Measurements from ENCODE around the gene TRAK2. TPM values are rescaled to one million over a fixed set of nuclear protein-coding genes. Genes with fewer than 3 reads are reported as not detected.

The TRAK2 gene
- total and polyA plus RNA-seq, 2 of the 8 experiments (the other 6 are each of a cell fraction or from before 2014, with no cell fraction given), result 4.5 to 15.7 TPM

- 90% methylated on average over 3 of the region's 3 CpGs; no CpG with 5 or more reads in 1 of the 2 experiments for WGBS, 2 experiments (ENCODE audit: extremely low coverage in 1 of 2, insufficient coverage in 1 of 2, insufficient read length in 1 of 2, insufficient replicate concordance in 2 of 2, low coverage in 1 of 2, low lambda C conversion rate in 2 of 2, missing lambda C conversion rate in 1 of 2)
- TF ChIP-seq CHD1 (IDR thresholded peaks at IDR 0.05; ENCODE audit: low read depth, low read length) (no peak), CTBP2 (IDR thresholded peaks at IDR 0.05; ENCODE audit: borderline replicate concordance, insufficient read depth, insufficient read length, low read length) (no peak), FOSL1 (IDR thresholded peaks at IDR 0.05; ENCODE audit: insufficient read depth, low read depth, low read length) (no peak)
- no peak for DNase-seq (ENCODE audit: low read depth in 1 of 2, low spot score in 2 of 2)
Measured at GRCh38 chr2:201327678-201328077, 123.6 kb downstream of the TRAK2 start.

More at GRCh38 chr2:201327678-201328077, 123.6 kb downstream of the TRAK2 start:
- H3K79me1 ChIP-seq (ENCODE audit: low read depth, low read length), result no peaks in the 10 kb centered on the region
- POLR2A ChIA-PET (ENCODE audit: partially characterized antibody), result no interaction called here
- H3K36me3 ChIP-seq (ENCODE audit: control insufficient read depth in 2 of 4, insufficient read depth in 4 of 4, low read length in 3 of 4), result no peaks in the 10 kb centered on the region
- H3K4me2 ChIP-seq (ENCODE audit: insufficient read depth in 1 of 2, low read depth in 2 of 2, low read length in 2 of 2), result no peak overlapping the region
- no peaks in the 10 kb centered on the region for H3K4me1 ChIP-seq (replicated peaks in 1 of 4; ENCODE audit: control insufficient read depth in 3 of 4, insufficient read depth in 4 of 4, low read length in 3 of 4)
- H3K79me2 ChIP-seq (ENCODE audit: control insufficient read depth in 1 of 2, insufficient read depth in 2 of 2, low read length in 2 of 2), result no peaks in the 10 kb centered on the region
- FAIRE-seq, result no peak
- no peak overlapping the region for H3K4me3 ChIP-seq (ENCODE audit: extremely low read depth in 1 of 4, insufficient read depth in 2 of 4, low read depth in 3 of 4, low read length in 4 of 4)
- H3K27ac ChIP-seq (ENCODE audit: low read depth, low read length), result no peak overlapping the region
- no peak overlapping the region for H2BK12ac ChIP-seq (ENCODE audit: low read depth, low read length)
- H4K91ac ChIP-seq (replicated peaks; ENCODE audit: insufficient read length, low read length), result no peak overlapping the region
- no peak overlapping the region for H4K5ac ChIP-seq (ENCODE audit: insufficient read length, low read depth, low read length)
- H3K14ac ChIP-seq (ENCODE audit: insufficient read length), result no peak overlapping the region
- H3K18ac ChIP-seq (ENCODE audit: extremely low read depth, low read length), result no peak overlapping the region
- no peak overlapping the region for H2AFZ ChIP-seq (ENCODE audit: low read length)
- no peak overlapping the region for H2BK5ac ChIP-seq (ENCODE audit: low read depth, low read length)
- no peaks in the 10 kb centered on the region for H4K20me1 ChIP-seq (replicated peaks in 1 of 2; ENCODE audit: control insufficient read depth in 1 of 2, insufficient read depth in 2 of 2, low read length in 2 of 2)
- H3K23ac ChIP-seq (ENCODE audit: insufficient read length), result no peak overlapping the region
- no peak overlapping the region for H3K9ac ChIP-seq (replicated peaks in 1 of 4; ENCODE audit: extremely low read depth in 1 of 4, low read depth in 3 of 4, low read length in 3 of 4)
- H3K27me3 ChIP-seq (replicated peaks in 1 of 4; ENCODE audit: control insufficient read depth in 3 of 4, extremely low read depth in 1 of 4, insufficient read depth in 3 of 4, low read length in 3 of 4), result no peaks in the 10 kb centered on the region
- H3K23me2 ChIP-seq (ENCODE audit: low read depth, low read length), result no peaks in the 10 kb centered on the region
- CTCF ChIA-PET (ENCODE audit: partially characterized antibody), result interaction anchor here (0.6 to 1.6 kb wide), 3 partner anchors 16 to 393 kb away, joined by 3 to 5 read pairs (median 3); no protein-coding TSS in a partner anchor
- no peak overlapping the region for H4K8ac ChIP-seq (ENCODE audit: extremely low read depth, insufficient read depth, low read length)
- H3K9me3 ChIP-seq (ENCODE audit: insufficient read depth in 2 of 2, low read depth in 1 of 2, low read length in 1 of 2), result no peaks in the 10 kb centered on the region
- no peak overlapping the region for H2AK5ac ChIP-seq (ENCODE audit: low read depth, low read length)
- H2BK15ac ChIP-seq (ENCODE audit: low read length), result no peak overlapping the region
- no peak overlapping the region for H2BK120ac ChIP-seq (replicated peaks; ENCODE audit: low read depth, low read length)
- H2BK20ac ChIP-seq (ENCODE audit: low read length), result no peak overlapping the region
- no peak overlapping the region for H3K56ac ChIP-seq (replicated peaks; ENCODE audit: insufficient read length, low read depth, low read length)
- H3K4ac ChIP-seq (replicated peaks; ENCODE audit: insufficient read length, low read depth, low read length), result no peak overlapping the region

Small RNA genes within 50 kb of the gene (small RNA-seq; reads per million reads assigned to genes)
- not detected for gene RF00019 (ENCODE audit: insufficient read depth)

Other genes starting within 250 kb of the TRAK2 start
- gene CASP8, start 190.9 kb downstream of the TRAK2 start, total RNA-seq (2021; fragmentation: NEBNext Ultra II Directional; extraction: Animal tissue kit (Norgen Biotek cat#: 25700)), result 3.6 and 3.7 TPM in 2 replicates
- gene CASP8, start 190.9 kb downstream of the TRAK2 start, polyA plus RNA-seq (2011; rRNA removed), result 2.3 and 2.8 TPM in 2 replicates
- gene FLACC1, start 94.1 kb downstream of the TRAK2 start, total RNA-seq (2021; fragmentation: NEBNext Ultra II Directional; extraction: Animal tissue kit (Norgen Biotek cat#: 25700)), result 0.58 and 0.80 TPM in 2 replicates
- not detected in 2 replicates for gene FLACC1, start 94.1 kb downstream of the TRAK2 start, polyA plus RNA-seq (2011; rRNA removed)
- gene STRADB, start 282 bp upstream of the TRAK2 start, total RNA-seq (2021; fragmentation: NEBNext Ultra II Directional; extraction: Animal tissue kit (Norgen Biotek cat#: 25700)), result 34.9 and 37.4 TPM in 2 replicates
- gene STRADB, start 282 bp upstream of the TRAK2 start, polyA plus RNA-seq (2011; rRNA removed), result 11.3 and 20.9 TPM in 2 replicates
- gene TMEM237, start 192.0 kb upstream of the TRAK2 start, total RNA-seq (2021; fragmentation: NEBNext Ultra II Directional; extraction: Animal tissue kit (Norgen Biotek cat#: 25700)), result 36.8 and 41.0 TPM in 2 replicates
- 14.1 and 26.1 TPM in 2 replicates for gene TMEM237, start 192.0 kb upstream of the TRAK2 start, polyA plus RNA-seq (2011; rRNA removed)
- gene MPP4, start 247.2 kb upstream of the TRAK2 start, total RNA-seq (2021; fragmentation: NEBNext Ultra II Directional; extraction: Animal tissue kit (Norgen Biotek cat#: 25700)), result 0.15 TPM in 1 of 2 replicates, not detected in the other
- gene MPP4, start 247.2 kb upstream of the TRAK2 start, polyA plus RNA-seq (2011; rRNA removed), result not detected in 2 replicates

Measured in H1 (cell line).